ENCODE results near the gene WFDC5. TPM values are rescaled to one million over a fixed set of nuclear protein-coding genes. Genes with fewer than 3 reads are reported as not detected.

The WFDC5 gene
- total and polyA plus RNA-seq, 8 donors = 3.7 TPM; not detected in 7

- TF ChIP-seq POLR2AphosphoS5 (IDR thresholded peaks at IDR 0.05) = no peak
- Histone ChIP-seq H3K4me1 (peaks cover 0 to 4% (median 0%) of the 10 kb centered on the region in 4 donors), H3K4me3 (no peak overlapping the region), H3K36me3 (no peaks in the 10 kb centered on the region), H3K27me3 (peaks cover 0 to 79% (median 9%) of the 10 kb centered on the region in 3 donors), H3K27ac (no peak overlapping the region), H3K9me3 (no peaks in the 10 kb centered on the region)
- no peak for DNase-seq
- 74 to 81% (median 75%) methylated on average over 10 to 11 of the region's 11 CpGs for WGBS, 5 donors
- intact Hi-C loops (cut with DNase I; ENCODE audit: low total_unique reads) = no loop called here
Observed at GRCh38 chr20:45111285-45111684, 3.7 kb downstream of the WFDC5 start.

DNA sequence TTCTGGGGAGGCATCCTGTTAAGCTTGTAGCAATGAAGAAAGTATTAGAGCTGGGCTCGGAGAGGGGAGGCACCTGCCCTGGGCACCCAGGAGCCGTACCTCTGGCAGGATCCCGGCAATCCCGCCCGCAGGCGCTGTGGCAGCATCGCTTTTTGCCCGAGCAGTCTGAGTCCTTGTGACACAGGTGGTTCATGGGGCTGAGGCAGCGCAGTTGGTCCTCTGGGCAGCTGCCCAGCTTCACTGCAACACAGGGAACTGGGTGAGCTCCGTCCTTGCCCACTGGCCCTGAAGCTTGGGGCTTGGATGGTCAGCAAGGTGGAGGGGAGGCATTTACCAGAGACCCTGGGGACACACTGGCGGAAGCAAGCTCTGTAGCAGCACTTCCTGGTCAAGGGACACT lies 4.7 kb downstream of the WFDC5 start:
- intact Hi-C loops (cut with DNase I; ENCODE audit: low total_unique reads) = no loop called here
- Histone ChIP-seq H3K27me3 (peaks cover 0 to 71% (median 11%) of the 10 kb centered on the region in 3 donors), H3K4me1 (peaks cover 0 to 4% (median 0%) of the 10 kb centered on the region in 4 donors), H3K4me3 (no peak overlapping the region), H3K27ac (no peak overlapping the region), H3K9me3 (no peaks in the 10 kb centered on the region), H3K36me3 (no peaks in the 10 kb centered on the region)
- WGBS, 5 donors = 83 to 90% (median 87%) methylated on average over 1 to 11 of the region's 11 CpGs
- no peak for TF ChIP-seq POLR2AphosphoS5 (IDR thresholded peaks at IDR 0.05)
- TF ChIP-seq, protein P1, sequence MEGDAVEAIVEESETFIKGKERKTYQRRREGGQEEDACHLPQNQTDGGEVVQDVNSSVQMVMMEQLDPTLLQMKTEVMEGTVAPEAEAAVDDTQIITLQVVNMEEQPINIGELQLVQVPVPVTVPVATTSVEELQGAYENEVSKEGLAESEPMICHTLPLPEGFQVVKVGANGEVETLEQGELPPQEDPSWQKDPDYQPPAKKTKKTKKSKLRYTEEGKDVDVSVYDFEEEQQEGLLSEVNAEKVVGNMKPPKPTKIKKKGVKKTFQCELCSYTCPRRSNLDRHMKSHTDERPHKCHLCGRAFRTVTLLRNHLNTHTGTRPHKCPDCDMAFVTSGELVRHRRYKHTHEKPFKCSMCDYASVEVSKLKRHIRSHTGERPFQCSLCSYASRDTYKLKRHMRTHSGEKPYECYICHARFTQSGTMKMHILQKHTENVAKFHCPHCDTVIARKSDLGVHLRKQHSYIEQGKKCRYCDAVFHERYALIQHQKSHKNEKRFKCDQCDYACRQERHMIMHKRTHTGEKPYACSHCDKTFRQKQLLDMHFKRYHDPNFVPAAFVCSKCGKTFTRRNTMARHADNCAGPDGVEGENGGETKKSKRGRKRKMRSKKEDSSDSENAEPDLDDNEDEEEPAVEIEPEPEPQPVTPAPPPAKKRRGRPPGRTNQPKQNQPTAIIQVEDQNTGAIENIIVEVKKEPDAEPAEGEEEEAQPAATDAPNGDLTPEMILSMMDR (IDR thresholded peaks at IDR 0.05) = no peak
- no peak for DNase-seq

GRCh38 chr20:45109634-45110033 lies 5.3 kb downstream of the WFDC5 start:
- 62 to 73% (median 71%) methylated on average over 8 of the region's 8 CpGs for WGBS, 5 donors
- intact Hi-C loops (cut with DNase I; ENCODE audit: low total_unique reads) = no loop called here
- Histone ChIP-seq H3K27me3 (peaks cover 0 to 64% (median 11%) of the 10 kb centered on the region in 3 donors), H3K36me3 (no peaks in the 10 kb centered on the region), H3K9me3 (no peaks in the 10 kb centered on the region), H3K27ac (no peak overlapping the region), H3K4me1 (peaks cover 0 to 4% (median 0%) of the 10 kb centered on the region in 4 donors), H3K4me3 (no peak overlapping the region)
- no peak for DNase-seq
- no peak for TF ChIP-seq POLR2AphosphoS5 (IDR thresholded peaks at IDR 0.05)
- TF ChIP-seq EP300 (IDR thresholded peaks at IDR 0.05) = no peak
- TF ChIP-seq POLR2A (IDR thresholded peaks at IDR 0.05) = no peak
- TF ChIP-seq, protein P1 (IDR thresholded peaks at IDR 0.05) = no peak

DNA sequence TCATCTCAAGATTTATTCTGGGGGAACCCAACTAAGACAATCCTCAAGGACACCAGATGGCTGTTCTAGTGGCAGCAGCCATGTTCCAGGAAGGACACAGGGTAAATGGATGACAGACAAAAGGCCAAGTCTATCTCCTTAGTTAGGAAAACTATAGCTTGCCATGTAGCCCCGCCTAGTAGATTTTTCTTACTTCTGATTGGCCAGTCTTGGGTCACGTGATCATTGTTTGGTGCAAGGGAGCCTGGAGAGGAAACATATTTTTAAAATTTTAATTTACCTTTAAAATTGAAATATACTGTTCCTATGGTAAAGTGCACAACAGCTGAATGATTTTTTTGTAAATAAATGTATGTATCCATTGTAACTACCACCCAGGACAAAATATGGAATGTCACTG lies 9.7 kb downstream of the WFDC5 start:
- Histone ChIP-seq H3K27ac (no peak overlapping the region), H3K4me1 (peaks cover 0 to 8% (median 6%) of the 10 kb centered on the region in 4 donors), H3K36me3 (no peaks in the 10 kb centered on the region), H3K9me3 (no peaks in the 10 kb centered on the region), H3K4me3 (no peak overlapping the region), H3K27me3 (peaks cover 3 to 68% (median 15%) of the 10 kb centered on the region in 3 donors)
- no peak for DNase-seq
- intact Hi-C loops (cut with DNase I; ENCODE audit: low total_unique reads) = no loop called here
- WGBS, 5 donors = 80 to 92% (median 86%) methylated on average over 2 of the region's 2 CpGs
- TF ChIP-seq, protein P1 (IDR thresholded peaks at IDR 0.05) = no peak
- TF ChIP-seq POLR2A (IDR thresholded peaks at IDR 0.05) (no peak), EP300 (IDR thresholded peaks at IDR 0.05) (no peak), POLR2AphosphoS5 (IDR thresholded peaks at IDR 0.05) (no peak)

- no peak overlapping the region for H3K27ac ChIP-seq
- no peaks in the 10 kb centered on the region for H3K9me3 ChIP-seq
- TF ChIP-seq EP300 (IDR thresholded peaks at IDR 0.05) (no peak), POLR2A (IDR thresholded peaks at IDR 0.05) (no peak), POLR2AphosphoS5 (IDR thresholded peaks at IDR 0.05) (no peak)
- TF ChIP-seq, protein P1 (IDR thresholded peaks at IDR 0.05) = no peak
- intact Hi-C loops (cut with DNase I; ENCODE audit: low total_unique reads) = no loop called here
- no peak for DNase-seq
- no peaks in the 10 kb centered on the region for H3K36me3 ChIP-seq
- H3K27me3 ChIP-seq = peaks cover 3 to 68% (median 15%) of the 10 kb centered on the region in 3 donors
- no peak overlapping the region for H3K4me3 ChIP-seq
- H3K4me1 ChIP-seq = peaks cover 0 to 8% (median 6%) of the 10 kb centered on the region in 4 donors
- WGBS, 5 donors = 44 to 57% (median 48%) methylated on average over 5 of the region's 5 CpGs
Observed at GRCh38 chr20:45104786-45105185, 10.2 kb downstream of the WFDC5 start.
